HCT116 (cell line): ENCODE data around the gene LHX5. TPM values are rescaled to one million over a fixed set of nuclear protein-coding genes. Genes with fewer than 3 reads are reported as not detected.

ENCODE experiments used
- ATAC-seq: fragments of 200-7000 bp; cut with Tn5 transposase; 2 replicates; pipeline ENCODE4 v1.9.1; 2020; ENCODE audit warnings: mild to moderate bottlenecking, moderate library complexity
- BruUV-seq: library from RNA; stranded (reverse); fragments of 400-500 nt; replicated peaks from 2 replicates; lab custom pipeline; 2021; lab: Mats Ljungman, UMichigan
- CTCF ChIA-PET: fragments of 300-600 bp; sonication (Branson Sonifier 250); formaldehyde crosslinking; loops from one replicate; lab custom pipeline; 2021; ENCODE audit warnings: antibody characterized with exemption; lab: Charles Lee
- POLR2A ChIA-PET: fragments of 300-600, 350-600 bp; sonication (Branson Sonifier 250); formaldehyde crosslinking; loops from one replicate; lab custom pipeline; 2021; ENCODE audit warnings: antibody characterized with exemption; lab: Charles Lee
- RAD21 ChIA-PET, 2 experiments: fragments of 300-600 bp; sonication (Branson Sonifier 250); formaldehyde crosslinking; loops; one replicate each; lab custom pipeline; 2023; ENCODE audit warnings: low total read pairs in 2 of 2; ENCODE audit not compliant: uncharacterized antibody in 2 of 2, unreplicated experiment in 2 of 2, low non-redundant PET in 1 of 2; lab: Charles Lee
- DNase-seq: peaks from one replicate; pipeline ENCODE4 v3.0.0-alpha.2; 2010; ENCODE audit warnings: low read depth, low spot score
- H2AFZ ChIP-seq: fragments of 200-600 bp; shearing (Covaris generic), sonication (generic); 2 replicates; pipeline ENCODE4 v1.6.1; 2017; ENCODE audit warnings: low read depth, mixed run types, mixed read lengths, antibody characterized with exemption, low read length; ENCODE audit not compliant: poor library complexity, severe bottlenecking
- H3K27ac ChIP-seq: 2 replicates; pipeline ENCODE4 v1.5.1; 2012; ENCODE audit warnings: low read depth, low read length
- H3K27me3 ChIP-seq: fragments of 200-600 bp; sonication (generic); 2 replicates; pipeline ENCODE4 v1.6.1; 2016; ENCODE audit warnings: mixed run types, low read length, mixed read lengths; ENCODE audit not compliant: insufficient read depth
- H3K36me3 ChIP-seq, 2 experiments: fragments of 200-500 bp in 1 of 2; fragments of 200-600 bp in 1 of 2; sonication (Bioruptor generic) in 1 of 2; sonication (generic) in 1 of 2; 2 replicates each; pipeline versions ENCODE4 v1.5.1 to v1.6.1; 2014 to 2016; ENCODE audit warnings: low read length in 2 of 2, inconsistent platforms in 1 of 2, mixed read lengths in 1 of 2, mixed run types in 1 of 2; ENCODE audit not compliant: insufficient read depth in 2 of 2, control insufficient read depth in 1 of 2
- H3K4me1 ChIP-seq, 2 experiments: fragments of 200-600 bp in 1 of 2; sonication (generic) in 1 of 2; 2 replicates each; pipeline versions ENCODE4 v1.5.1 to v1.6.1; 2012 to 2017; ENCODE audit warnings: low read length in 2 of 2, inconsistent platforms in 1 of 2, mild to moderate bottlenecking in 1 of 2, mixed read lengths in 1 of 2, mixed run types in 1 of 2, moderate library complexity in 1 of 2; ENCODE audit not compliant: insufficient read depth in 2 of 2, control insufficient read depth in 1 of 2
- H3K4me2 ChIP-seq: fragments of 200-600 bp; sonication (generic); 2 replicates; pipeline ENCODE4 v1.6.1; 2017; ENCODE audit warnings: mixed run types, low read length, mixed read lengths
- H3K4me3 ChIP-seq, 2 experiments: fragments of 200-600 bp in 1 of 2; sonication (generic) in 1 of 2; replicated peaks in 1 of 2; 2 replicates each; pipeline ENCODE4 v1.5.1; 2011 to 2016; ENCODE audit warnings: low read length in 2 of 2, control low read depth in 1 of 2, low read depth in 1 of 2, mild to moderate bottlenecking in 1 of 2, mixed read lengths in 1 of 2, mixed run types in 1 of 2
- H3K79me2 ChIP-seq: fragments of 200-600 bp; sonication (generic); 2 replicates; pipeline ENCODE4 v1.6.1; 2017; ENCODE audit warnings: mild to moderate bottlenecking, mixed run types, low read length, moderate library complexity, mixed read lengths; ENCODE audit not compliant: insufficient read depth
- H3K9ac ChIP-seq: fragments of 200-600 bp; sonication (generic); 2 replicates; pipeline ENCODE4 v1.6.1; 2016; ENCODE audit warnings: low read length, mixed read lengths
- H3K9me2 ChIP-seq: fragments of 200-600 bp; sonication (generic), shearing (Covaris generic); 2 replicates; pipeline ENCODE4 v1.6.1; 2017; ENCODE audit warnings: mixed run types, mild to moderate bottlenecking, moderate library complexity; ENCODE audit not compliant: insufficient read depth
- H3K9me3 ChIP-seq, 2 experiments: fragments of 200-500 bp in 1 of 2; fragments of 200-600 bp in 1 of 2; sonication (Bioruptor generic) in 1 of 2; sonication (generic) in 1 of 2; 2 replicates each; pipeline ENCODE4 v1.6.1; 2014 to 2017; ENCODE audit warnings: low read length in 2 of 2, mixed read lengths in 2 of 2, inconsistent platforms in 1 of 2, low read depth in 1 of 2, mild to moderate bottlenecking in 1 of 2, mixed run types in 1 of 2, moderate library complexity in 1 of 2; ENCODE audit not compliant: control insufficient read depth in 1 of 2, insufficient read depth in 1 of 2
- H4K20me1 ChIP-seq: fragments of 200-600 bp; sonication (generic), shearing (Covaris generic); 2 replicates; pipeline ENCODE4 v1.6.1; 2017; ENCODE audit warnings: mixed run types, mild to moderate bottlenecking, moderate library complexity; ENCODE audit not compliant: insufficient read depth
- CBX3 ChIP-seq: IDR thresholded peaks from 2 replicates; pipeline ENCODE4 v1.6.1; 2012; ENCODE audit warnings: low read depth
- CEBPB ChIP-seq: IDR thresholded peaks from 2 replicates; pipeline ENCODE4 v1.6.1; 2012; ENCODE audit warnings: low read depth
- EGR1 ChIP-seq: IDR thresholded peaks from 2 replicates; pipeline ENCODE4 v1.6.1; 2012; ENCODE audit warnings: low read depth
- ELF1 ChIP-seq: IDR thresholded peaks from 2 replicates; pipeline ENCODE4 v1.6.1; 2012; ENCODE audit warnings: low read depth, borderline replicate concordance
- EZH2phosphoT487 ChIP-seq: fragments of 200-600 bp; IDR thresholded peaks from 2 replicates; pipeline ENCODE4 v1.6.1; 2018; ENCODE audit warnings: antibody characterized with exemption, borderline replicate concordance
- POLR2A ChIP-seq: IDR thresholded peaks from 2 replicates; pipeline ENCODE4 v1.7.0; 2011; ENCODE audit warnings: borderline replicate concordance; ENCODE audit not compliant: insufficient read depth, insufficient read length; ENCODE audit errors: extremely low read depth
- POLR2AphosphoS5 ChIP-seq: IDR thresholded peaks from 2 replicates; pipeline ENCODE4 v1.6.1; 2011; ENCODE audit warnings: mild to moderate bottlenecking, low read depth, low read length, moderate library complexity
- RAD21 ChIP-seq: IDR thresholded peaks from 2 replicates; pipeline ENCODE4 v1.6.1; 2012; ENCODE audit warnings: low read depth, mild to moderate bottlenecking
- SIN3A ChIP-seq: IDR thresholded peaks from 2 replicates; pipeline ENCODE4 v1.6.1; 2012; ENCODE audit warnings: low read depth
- SP1 ChIP-seq: IDR thresholded peaks from 2 replicates; pipeline ENCODE4 v1.6.1; 2012; ENCODE audit warnings: low read depth
- SRF ChIP-seq: IDR thresholded peaks from 2 replicates; pipeline ENCODE4 v1.6.1; 2012; ENCODE audit warnings: low read depth
- ZBTB33 ChIP-seq: IDR thresholded peaks from 2 replicates; pipeline ENCODE4 v1.6.1; 2011; ENCODE audit warnings: mild to moderate bottlenecking, low read length, moderate library complexity; ENCODE audit not compliant: insufficient replicate concordance; ENCODE audit errors: extremely low read depth
- ZNF274 ChIP-seq: fragments of 200-500 bp; sonication (Bioruptor generic); IDR thresholded peaks from 2 replicates; pipeline ENCODE4 v1.6.1; 2014; ENCODE audit warnings: mild to moderate bottlenecking, low read depth, low read length, inconsistent platforms
- intact Hi-C: fragments of 100-400 bp; cut with micrococcal nuclease; formaldehyde crosslinking; loops from 2 replicates; pipeline ENCODE4 v1.10.0; 2022
- total RNA-seq: library from RNA; stranded (reverse); gene quantifications from one replicate; pipeline ENCODE4 v1.2.1, GENCODE V29; 2021; ENCODE audit not compliant: unreplicated experiment

Gene LHX5
- total RNA-seq, 1 experiment from 2014 or later, result 2.4 TPM

DNA sequence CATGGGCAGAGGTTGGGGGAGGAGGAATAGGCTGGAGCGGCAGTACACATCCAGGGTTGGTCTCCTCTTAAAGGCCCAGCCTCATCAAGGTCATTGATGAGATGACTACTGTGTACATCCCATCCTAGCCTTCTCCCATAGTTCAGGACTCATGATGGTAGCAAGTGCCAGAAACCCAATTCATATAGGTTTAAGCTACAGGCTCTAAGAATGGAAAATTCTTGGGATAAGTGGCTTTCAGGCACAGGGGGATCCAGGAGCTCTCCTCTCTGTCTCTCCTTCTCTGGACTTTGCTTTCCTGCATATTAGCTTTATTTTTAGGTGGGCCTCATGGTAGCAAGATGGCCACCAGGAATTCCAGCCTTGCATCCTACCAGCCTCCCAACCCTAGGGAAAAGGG lies 43.2 kb downstream of the LHX5 start:
- Histone ChIP-seq H3K36me3 (no peaks in the 10 kb centered on the region), H2AFZ (no peak overlapping the region), H3K4me1 (peaks cover 0 to 3% of the 10 kb centered on the region in 2 experiments; a peak in 2 of 4 replicates), H3K27ac (no peak overlapping the region), H4K20me1 (no peaks in the 10 kb centered on the region), H3K4me2 (no peak overlapping the region), H3K79me2 (no peaks in the 10 kb centered on the region), H3K27me3 (no peaks in the 10 kb centered on the region), H3K9ac (no peak overlapping the region), H3K9me3 (no peaks in the 10 kb centered on the region), H3K9me2 (no peaks in the 10 kb centered on the region), H3K4me3 (no peak overlapping the region)
- DNase-seq (no peak), ATAC-seq (no peak)
- POLR2A ChIA-PET, result no interaction called here
- BruUV-seq, result no TSS peak
- CTCF ChIA-PET, result interaction anchor here (1.2 kb wide), 1 partner anchor 15 kb away, joined by 3 read pairs; no protein-coding TSS in a partner anchor
- TF ChIP-seq CEBPB (no peak), EZH2phosphoT487 (no peak), CBX3 (no peak), ZBTB33 (no peak), ZNF274 (no peak), POLR2A (no peak), SRF (no peak), SP1 (no peak), ELF1 (no peak), POLR2AphosphoS5 (no peak), EGR1 (no peak), RAD21 (no peak), SIN3A (no peak)
- RAD21 ChIA-PET, result no interaction called here
- intact Hi-C loops, result no loop called here
